ENCODE results near the gene MOB3A. TPM values are rescaled to one million over a fixed set of nuclear protein-coding genes. Genes with fewer than 3 reads are reported as not detected.

MOB3A gene
- total RNA-seq, 4 donors from 2014 or later: 18.7 to 74.2 (median 46.1) TPM

DNA sequence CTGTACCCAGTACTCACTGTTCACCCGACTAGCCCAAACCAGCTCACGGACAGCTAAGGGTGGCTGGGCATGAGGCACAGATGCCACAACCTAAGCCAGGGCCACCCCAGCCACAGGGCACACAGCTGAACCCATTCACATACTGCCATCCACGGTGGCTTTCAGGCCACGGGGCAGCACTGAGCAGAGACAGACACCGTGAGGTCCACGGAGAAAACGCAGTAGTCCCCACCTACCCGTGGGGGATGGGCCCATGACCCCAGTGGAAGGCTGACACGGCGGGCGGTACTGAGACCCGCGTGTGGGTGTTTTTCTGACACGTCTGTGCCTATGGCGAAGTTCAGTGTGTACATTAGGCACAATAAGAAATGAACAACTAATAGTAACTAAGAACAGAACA is 26.1 kb upstream of the MOB3A start:
- no peak for TF ChIP-seq POLR2A (IDR thresholded peaks at IDR 0.05)
- no peak for TF ChIP-seq EP300 (IDR thresholded peaks at IDR 0.05; ENCODE audit: low read depth)
- TF ChIP-seq, protein P1, sequence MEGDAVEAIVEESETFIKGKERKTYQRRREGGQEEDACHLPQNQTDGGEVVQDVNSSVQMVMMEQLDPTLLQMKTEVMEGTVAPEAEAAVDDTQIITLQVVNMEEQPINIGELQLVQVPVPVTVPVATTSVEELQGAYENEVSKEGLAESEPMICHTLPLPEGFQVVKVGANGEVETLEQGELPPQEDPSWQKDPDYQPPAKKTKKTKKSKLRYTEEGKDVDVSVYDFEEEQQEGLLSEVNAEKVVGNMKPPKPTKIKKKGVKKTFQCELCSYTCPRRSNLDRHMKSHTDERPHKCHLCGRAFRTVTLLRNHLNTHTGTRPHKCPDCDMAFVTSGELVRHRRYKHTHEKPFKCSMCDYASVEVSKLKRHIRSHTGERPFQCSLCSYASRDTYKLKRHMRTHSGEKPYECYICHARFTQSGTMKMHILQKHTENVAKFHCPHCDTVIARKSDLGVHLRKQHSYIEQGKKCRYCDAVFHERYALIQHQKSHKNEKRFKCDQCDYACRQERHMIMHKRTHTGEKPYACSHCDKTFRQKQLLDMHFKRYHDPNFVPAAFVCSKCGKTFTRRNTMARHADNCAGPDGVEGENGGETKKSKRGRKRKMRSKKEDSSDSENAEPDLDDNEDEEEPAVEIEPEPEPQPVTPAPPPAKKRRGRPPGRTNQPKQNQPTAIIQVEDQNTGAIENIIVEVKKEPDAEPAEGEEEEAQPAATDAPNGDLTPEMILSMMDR (IDR thresholded peaks at IDR 0.05): no peak
- no peak for TF ChIP-seq POLR2AphosphoS5 (IDR thresholded peaks at IDR 0.05)
- no peak overlapping the region for H3K4me3 ChIP-seq
- H3K36me3 ChIP-seq: peaks cover 0 to 62% (median 27%) of the 10 kb centered on the region in 4 donors
- H3K27ac ChIP-seq: no peak overlapping the region
- WGBS, 2 donors (ENCODE audit: low coverage in 1 of 2): 90% methylated on average over 15 of the region's 15 CpGs; no CpG with 5 or more reads in 1 of the 2 donors
- no peaks in the 10 kb centered on the region for H3K4me1 ChIP-seq
- no peak for DNase-seq
- in situ Hi-C loops (cut with MboI; ENCODE audit: low pct_ligation_motif_present in 1 of 4, low pct_unique_long_range_greater_than_20kb in 1 of 4, low sequenced_read_pairs in 3 of 4) (no loop called here), intact Hi-C loops (cut with DNase I; ENCODE audit: low total_unique reads) (no loop called here)
- H3K9me3 ChIP-seq: no peaks in the 10 kb centered on the region
- H3K27me3 ChIP-seq: no peaks in the 10 kb centered on the region

DNA sequence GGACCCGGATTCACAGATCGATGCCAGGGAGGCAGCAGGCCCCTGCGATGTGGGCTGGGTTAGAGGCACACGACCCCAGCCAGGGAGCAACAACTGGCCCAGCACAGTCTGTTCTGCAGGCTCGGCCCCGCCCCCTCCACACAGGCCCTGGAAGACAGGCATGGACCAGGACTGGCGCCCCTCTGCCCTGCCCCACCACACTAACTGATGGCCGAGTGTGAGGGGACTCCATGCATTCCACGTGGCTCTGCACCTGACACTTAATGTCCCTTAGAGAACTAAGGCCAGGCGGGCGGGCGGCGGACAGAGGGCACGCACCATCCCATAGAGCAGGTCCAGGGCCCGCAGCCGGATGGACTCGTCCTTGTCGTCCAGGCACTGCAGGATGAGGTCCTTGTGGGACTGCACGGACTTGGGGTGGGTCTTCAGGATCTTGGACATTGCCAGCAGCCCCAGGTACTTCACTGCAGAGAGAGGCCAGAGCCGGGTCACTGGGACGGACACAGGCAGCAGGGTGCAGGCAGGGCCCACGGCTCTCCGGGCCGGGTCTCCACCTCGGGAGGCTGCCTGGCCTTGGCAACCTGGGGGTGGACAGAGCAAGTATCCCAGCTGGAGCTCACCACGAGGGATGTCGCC is 25.4 kb upstream of the MOB3A start:
- H3K4me3 ChIP-seq: no peak overlapping the region

DNA sequence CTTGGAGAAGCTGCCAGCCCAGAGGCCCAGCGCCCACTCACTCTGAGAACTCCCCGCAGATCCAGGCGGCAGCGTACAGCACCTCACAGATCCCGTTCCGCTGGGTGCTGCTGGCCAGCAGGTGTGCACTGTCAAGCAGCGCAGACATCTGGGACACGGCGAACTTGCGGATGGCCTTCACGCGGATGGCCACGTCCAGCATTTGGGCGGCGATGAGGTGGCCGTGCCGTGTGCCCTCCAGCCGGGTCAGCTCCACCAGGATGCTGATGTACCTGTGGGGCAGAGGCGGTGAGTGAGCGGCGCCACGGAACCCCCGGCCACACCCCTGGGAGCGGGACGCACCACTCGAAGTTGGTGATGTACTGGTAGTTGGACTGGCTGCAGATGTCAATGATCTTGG is 24.7 kb upstream of the MOB3A start:
- intact Hi-C loops (cut with DNase I; ENCODE audit: low total_unique reads): no loop called here

More for the DNA sequence above, 25.4 kb upstream of the MOB3A start:
- intact Hi-C loops (cut with DNase I; ENCODE audit: low total_unique reads): no loop called here
- H3K27me3 ChIP-seq: no peaks in the 10 kb centered on the region
- 94% methylated on average over 26 of the region's 27 CpGs; no CpG with 5 or more reads in 1 of the 2 donors for WGBS, 2 donors (ENCODE audit: low coverage in 1 of 2)
- no peak overlapping the region for H3K27ac ChIP-seq
- H3K36me3 ChIP-seq: peaks cover 0 to 63% (median 28%) of the 10 kb centered on the region in 4 donors
- TF ChIP-seq, protein P1 (IDR thresholded peaks at IDR 0.05): no peak
- no peak for TF ChIP-seq POLR2A (IDR thresholded peaks at IDR 0.05)
- H3K9me3 ChIP-seq: no peaks in the 10 kb centered on the region
- in situ Hi-C loops (cut with MboI; ENCODE audit: low pct_ligation_motif_present in 1 of 4, low pct_unique_long_range_greater_than_20kb in 1 of 4, low sequenced_read_pairs in 3 of 4): no loop called here
- no peak for DNase-seq
- H3K4me1 ChIP-seq: no peaks in the 10 kb centered on the region

DNA sequence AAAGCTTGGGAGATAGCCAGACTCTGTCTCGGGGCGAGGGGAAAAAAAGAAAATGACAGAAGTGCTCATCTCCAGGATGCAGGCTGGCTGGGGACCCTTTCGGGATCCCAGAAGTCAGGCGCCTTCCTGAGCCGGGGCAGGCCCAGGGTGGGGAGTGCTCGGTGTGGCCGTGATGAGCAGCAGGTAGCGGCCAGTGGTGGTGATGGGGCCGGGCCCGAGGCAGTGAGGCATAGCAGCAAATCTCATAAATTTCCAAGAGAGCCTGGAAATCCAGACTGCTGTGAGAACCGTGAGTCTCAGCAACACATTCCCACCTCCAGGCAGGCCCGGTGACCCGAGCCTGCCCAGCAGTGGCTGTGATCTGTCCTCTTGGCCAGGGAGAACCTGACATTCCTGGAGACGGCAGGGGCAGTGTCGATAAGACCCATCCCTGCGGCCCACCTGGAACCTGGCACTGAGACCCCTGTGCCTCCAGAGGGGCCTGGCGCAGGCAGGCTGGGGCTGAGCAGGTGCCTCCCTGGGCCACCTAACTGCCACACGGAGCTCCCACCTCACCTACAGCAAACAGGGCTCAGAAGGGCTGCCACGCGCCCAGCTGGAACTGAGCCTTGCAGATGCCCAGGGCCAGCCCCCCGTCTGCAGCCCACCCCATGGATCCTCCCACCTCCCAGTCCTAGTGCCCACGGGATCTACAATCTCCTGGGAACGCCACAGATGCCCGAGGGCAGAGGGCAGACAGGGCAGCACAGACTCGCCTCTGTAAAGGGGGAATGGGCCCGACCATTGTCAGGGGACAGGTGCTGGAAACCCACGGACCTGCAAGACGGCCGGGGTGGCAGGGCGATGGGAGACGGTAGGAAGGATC is 24.0 kb upstream of the MOB3A start:
- TF ChIP-seq, protein P1 (IDR thresholded peaks at IDR 0.05): no peak
- TF ChIP-seq POLR2AphosphoS5 (IDR thresholded peaks at IDR 0.05) (no peak), POLR2A (IDR thresholded peaks at IDR 0.05) (no peak), EP300 (IDR thresholded peaks at IDR 0.05; ENCODE audit: low read depth) (no peak)
- no peaks in the 10 kb centered on the region for H3K9me3 ChIP-seq
- peaks cover 0 to 65% (median 33%) of the 10 kb centered on the region in 4 donors for H3K36me3 ChIP-seq
- DNase-seq: no peak
- no peak overlapping the region for H3K4me3 ChIP-seq
- no peaks in the 10 kb centered on the region for H3K27me3 ChIP-seq
- WGBS, 2 donors (ENCODE audit: low coverage in 1 of 2): 67 to 94% methylated on average over 1 to 27 of the region's 31 CpGs
- no peaks in the 10 kb centered on the region for H3K4me1 ChIP-seq
- intact Hi-C loops (cut with DNase I; ENCODE audit: low total_unique reads) (no loop called here), in situ Hi-C loops (cut with MboI; ENCODE audit: low pct_ligation_motif_present in 1 of 4, low pct_unique_long_range_greater_than_20kb in 1 of 4, low sequenced_read_pairs in 3 of 4) (no loop called here)
- no peak overlapping the region for H3K27ac ChIP-seq

More for the DNA sequence above, 24.7 kb upstream of the MOB3A start:
- Histone ChIP-seq H3K36me3 (peaks cover 0 to 65% (median 32%) of the 10 kb centered on the region in 4 donors), H3K27ac (no peak overlapping the region), H3K27me3 (no peaks in the 10 kb centered on the region), H3K4me3 (no peak overlapping the region), H3K9me3 (no peaks in the 10 kb centered on the region), H3K4me1 (no peaks in the 10 kb centered on the region)
- no peak for TF ChIP-seq POLR2AphosphoS5 (IDR thresholded peaks at IDR 0.05)
- in situ Hi-C loops (cut with MboI; ENCODE audit: low pct_ligation_motif_present in 1 of 4, low pct_unique_long_range_greater_than_20kb in 1 of 4, low sequenced_read_pairs in 3 of 4): no loop called here
- no peak for DNase-seq
- 97% methylated on average over 18 of the region's 26 CpGs; no CpG with 5 or more reads in 1 of the 2 donors for WGBS, 2 donors (ENCODE audit: low coverage in 1 of 2)

Measured in transverse colon (tissue), 4 donors.